HG03521 (cell line): ENCODE results near the gene SMLR1.
"Not testable (repeated sequence)": the region's sequence is repeated elsewhere in the genome, so short reads cannot be mapped to it uniquely, and the experiment has no call there.

Source experiments
- ATAC-seq: cut with Tn5 transposase; IDR thresholded peaks from one replicate; pipeline ENCODE4 v1.9.1; 2021; ENCODE audit warnings: mild to moderate bottlenecking, moderate library complexity; ENCODE audit not compliant: unreplicated experiment

SMLR1 gene

GRCh38 chr6:130827247-130828149 is at the start of gene SMLR1:
Gene SMLR1 (plus strand): TSS chr6:130827406. CDS start chr6:130827414, 8 bp downstream.
- ATAC-seq: no peak

- no peak for ATAC-seq
Observed at GRCh38 chr6:130778946-130779657, 48.1 kb upstream of the SMLR1 start.

- no peak for ATAC-seq
Observed at GRCh38 chr6:130779658-130780033, 47.6 kb upstream of the SMLR1 start.

GRCh38 chr6:130780122-130780521 is 47.1 kb upstream of the SMLR1 start:
- ATAC-seq: no peak

GRCh38 chr6:130781557-130781956 is 45.6 kb upstream of the SMLR1 start:
- no peak for ATAC-seq

- no peak for ATAC-seq
Observed at GRCh38 chr6:130783416-130784107, 43.6 kb upstream of the SMLR1 start.

GRCh38 chr6:130787726-130788500 is 39.3 kb upstream of the SMLR1 start:
- ATAC-seq: no peak

GRCh38 chr6:130788954-130789353 is 38.3 kb upstream of the SMLR1 start:
- ATAC-seq: no peak

GRCh38 chr6:130794010-130794697 is 33.1 kb upstream of the SMLR1 start:
- no peak for ATAC-seq

GRCh38 chr6:130794738-130795137 is 32.5 kb upstream of the SMLR1 start:
- ATAC-seq: no peak

GRCh38 chr6:130796313-130796905 is 30.8 kb upstream of the SMLR1 start:
- no peak for ATAC-seq

GRCh38 chr6:130797061-130797460 is 30.1 kb upstream of the SMLR1 start:
- ATAC-seq: no peak

- ATAC-seq: not testable (repeated sequence)
Observed at GRCh38 chr6:130801368-130801767, 25.8 kb upstream of the SMLR1 start.

- ATAC-seq: no peak
Observed at GRCh38 chr6:130810307-130811030, 16.7 kb upstream of the SMLR1 start.

- ATAC-seq: no peak
Observed at GRCh38 chr6:130811932-130812331, 15.3 kb upstream of the SMLR1 start.

- ATAC-seq: no peak
Observed at GRCh38 chr6:130814506-130814905, 12.7 kb upstream of the SMLR1 start.

- no peak for ATAC-seq
Observed at GRCh38 chr6:130815200-130816071, 11.8 kb upstream of the SMLR1 start.

GRCh38 chr6:130822736-130823135 is 4.5 kb upstream of the SMLR1 start:
- no peak for ATAC-seq
